ENCODE measurements around the gene TP73.

TP73 gene

GRCh38 chr1:3636531-3636930 is 15.8 kb upstream of the TP73 start:
- no peak overlapping the region for H3K27ac ChIP-seq
- TF ChIP-seq CTCF (conservative IDR thresholded peaks at IDR 0.05; ENCODE audit: low read depth, low read length), result no peak
- no peaks in the 10 kb centered on the region for H4K20me1 ChIP-seq (ENCODE audit: insufficient read depth)
- no peaks in the 10 kb centered on the region for H3K36me3 ChIP-seq (ENCODE audit: insufficient read depth)
- no peak overlapping the region for H3K4me3 ChIP-seq (IDR thresholded peaks at IDR 0.05; ENCODE audit: insufficient read depth, low read depth, low read length)
- no peaks in the 10 kb centered on the region for H3K4me1 ChIP-seq (ENCODE audit: low read depth, poor library complexity, severe bottlenecking)
- no peaks in the 10 kb centered on the region for H3K79me2 ChIP-seq (ENCODE audit: insufficient read depth, low read depth)
- no peak overlapping the region for H3K4me2 ChIP-seq
- no peaks in the 10 kb centered on the region for H3K27me3 ChIP-seq (ENCODE audit: insufficient read depth, low read depth)
- H2AFZ ChIP-seq (ENCODE audit: low read depth), result no peak overlapping the region
- H3K9ac ChIP-seq, result no peak overlapping the region

GRCh38 chr1:3638027-3638426 is 14.3 kb upstream of the TP73 start:
- Histone ChIP-seq H3K27me3 (ENCODE audit: insufficient read depth, low read depth) (no peaks in the 10 kb centered on the region), H3K9ac (no peak overlapping the region), H3K79me2 (ENCODE audit: insufficient read depth, low read depth) (no peaks in the 10 kb centered on the region), H2AFZ (ENCODE audit: low read depth) (no peak overlapping the region), H3K4me1 (ENCODE audit: low read depth, poor library complexity, severe bottlenecking) (no peaks in the 10 kb centered on the region), H3K27ac (no peak overlapping the region), H3K4me3 (IDR thresholded peaks at IDR 0.05; ENCODE audit: insufficient read depth, low read depth, low read length) (no peak overlapping the region), H3K36me3 (ENCODE audit: insufficient read depth) (no peaks in the 10 kb centered on the region), H4K20me1 (ENCODE audit: insufficient read depth) (no peaks in the 10 kb centered on the region), H3K4me2 (no peak overlapping the region)
- TF ChIP-seq CTCF (conservative IDR thresholded peaks at IDR 0.05; ENCODE audit: low read depth, low read length), result no peak

- Histone ChIP-seq H2AFZ (ENCODE audit: low read depth) (no peak overlapping the region), H3K4me3 (IDR thresholded peaks at IDR 0.05; ENCODE audit: insufficient read depth, low read depth, low read length) (no peak overlapping the region), H3K4me2 (no peak overlapping the region), H3K4me1 (ENCODE audit: low read depth, poor library complexity, severe bottlenecking) (no peaks in the 10 kb centered on the region), H3K27ac (no peak overlapping the region), H4K20me1 (ENCODE audit: insufficient read depth) (no peaks in the 10 kb centered on the region), H3K27me3 (ENCODE audit: insufficient read depth, low read depth) (no peaks in the 10 kb centered on the region), H3K9ac (no peak overlapping the region), H3K36me3 (ENCODE audit: insufficient read depth) (no peaks in the 10 kb centered on the region), H3K79me2 (ENCODE audit: insufficient read depth, low read depth) (no peaks in the 10 kb centered on the region)
- TF ChIP-seq CTCF (conservative IDR thresholded peaks at IDR 0.05; ENCODE audit: low read depth, low read length), result no peak
These were observed 13.6 kb upstream of the TP73 start for GRCh38 chr1:3638676-3639075.

- no peak for TF ChIP-seq CTCF (conservative IDR thresholded peaks at IDR 0.05; ENCODE audit: low read depth, low read length)
- no peaks in the 10 kb centered on the region for H4K20me1 ChIP-seq (ENCODE audit: insufficient read depth)
- H3K4me3 ChIP-seq (IDR thresholded peaks at IDR 0.05; ENCODE audit: insufficient read depth, low read depth, low read length), result no peak overlapping the region
- no peak overlapping the region for H2AFZ ChIP-seq (ENCODE audit: low read depth)
- H3K27ac ChIP-seq, result no peak overlapping the region
- no peaks in the 10 kb centered on the region for H3K79me2 ChIP-seq (ENCODE audit: insufficient read depth, low read depth)
- no peak overlapping the region for H3K9ac ChIP-seq
- no peaks in the 10 kb centered on the region for H3K4me1 ChIP-seq (ENCODE audit: low read depth, poor library complexity, severe bottlenecking)
- no peaks in the 10 kb centered on the region for H3K36me3 ChIP-seq (ENCODE audit: insufficient read depth)
- no peaks in the 10 kb centered on the region for H3K27me3 ChIP-seq (ENCODE audit: insufficient read depth, low read depth)
- H3K4me2 ChIP-seq, result no peak overlapping the region
These were observed 12.9 kb upstream of the TP73 start for GRCh38 chr1:3639397-3639911.

All from KMS-11 (cell line).